ENCODE results near the gene STAMBPL1. TPM values are rescaled to one million over a fixed set of nuclear protein-coding genes. Genes with fewer than 3 reads are reported as not detected.
A peak's percentile ranks its signal among the peaks of the same experiment; 100 is the strongest.

STAMBPL1 gene
- total RNA-seq, 1 experiment from 2014 or later = 0.54 TPM

DNA sequence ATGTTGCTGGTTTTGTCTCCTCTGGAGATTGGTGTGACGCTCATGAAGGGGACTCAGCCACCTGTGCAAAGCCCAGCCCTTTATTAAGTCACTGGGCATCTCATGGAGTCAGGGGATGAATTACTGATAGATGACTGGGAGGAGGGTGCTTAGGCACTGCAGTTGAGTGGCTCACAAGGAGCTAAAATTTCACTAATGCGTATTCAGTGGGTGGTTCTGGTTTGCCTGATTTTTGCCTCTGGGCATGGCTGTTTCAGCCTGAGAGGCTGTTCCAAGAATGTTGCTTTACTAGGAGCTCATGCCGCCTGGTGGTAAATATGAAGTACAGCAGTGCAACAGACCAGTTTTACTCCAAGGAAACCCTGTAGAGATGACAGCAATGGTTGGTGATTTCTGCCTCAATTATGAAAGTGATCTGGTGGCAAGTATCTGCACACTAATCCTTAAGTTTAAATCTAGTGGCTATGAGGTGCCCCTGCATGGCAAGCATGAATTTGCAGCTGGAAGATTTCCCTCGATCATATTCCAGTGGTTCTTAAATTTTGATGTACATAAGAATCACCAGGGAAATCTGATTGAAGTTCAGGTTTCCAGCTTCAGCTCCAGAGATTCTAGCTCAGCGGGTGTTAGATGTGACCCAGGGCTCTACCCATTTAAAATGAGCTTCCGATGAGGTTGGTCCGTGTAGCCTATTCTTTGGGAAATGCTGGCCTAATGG, 52.7 kb downstream of the STAMBPL1 start:
- Mint-ChIP-seq H3K36me3 (ENCODE audit: insufficient read depth, unreplicated experiment) (no peaks in the 10 kb centered on the region), H3K4me3 (ENCODE audit: unreplicated experiment) (no peak overlapping the region), H3K9me3 (ENCODE audit: unreplicated experiment) (no peaks in the 10 kb centered on the region), H3K27me3 (ENCODE audit: insufficient read depth, unreplicated experiment) (peaks cover 2% of the 10 kb centered on the region), H3K27ac (ENCODE audit: unreplicated experiment) (no peak overlapping the region), H3K4me1 (ENCODE audit: low read depth, unreplicated experiment) (no peaks in the 10 kb centered on the region)
- peak; percentile 69 to 70 for DNase-seq
- Histone ChIP-seq H3K4me1 (peaks cover 5% of the 10 kb centered on the region; the same call in 1 of the 2 replicates), H3K4me3 (ENCODE audit: low read depth, low read length) (no peak overlapping the region), H3K9me3 (no peaks in the 10 kb centered on the region), H3K36me3 (ENCODE audit: control insufficient read depth, insufficient read depth, low read length) (no peaks in the 10 kb centered on the region), H3K27me3 (replicated peaks; ENCODE audit: control insufficient read depth, insufficient read depth, low read length) (no peaks in the 10 kb centered on the region)
- TF ChIP-seq, protein P1, sequence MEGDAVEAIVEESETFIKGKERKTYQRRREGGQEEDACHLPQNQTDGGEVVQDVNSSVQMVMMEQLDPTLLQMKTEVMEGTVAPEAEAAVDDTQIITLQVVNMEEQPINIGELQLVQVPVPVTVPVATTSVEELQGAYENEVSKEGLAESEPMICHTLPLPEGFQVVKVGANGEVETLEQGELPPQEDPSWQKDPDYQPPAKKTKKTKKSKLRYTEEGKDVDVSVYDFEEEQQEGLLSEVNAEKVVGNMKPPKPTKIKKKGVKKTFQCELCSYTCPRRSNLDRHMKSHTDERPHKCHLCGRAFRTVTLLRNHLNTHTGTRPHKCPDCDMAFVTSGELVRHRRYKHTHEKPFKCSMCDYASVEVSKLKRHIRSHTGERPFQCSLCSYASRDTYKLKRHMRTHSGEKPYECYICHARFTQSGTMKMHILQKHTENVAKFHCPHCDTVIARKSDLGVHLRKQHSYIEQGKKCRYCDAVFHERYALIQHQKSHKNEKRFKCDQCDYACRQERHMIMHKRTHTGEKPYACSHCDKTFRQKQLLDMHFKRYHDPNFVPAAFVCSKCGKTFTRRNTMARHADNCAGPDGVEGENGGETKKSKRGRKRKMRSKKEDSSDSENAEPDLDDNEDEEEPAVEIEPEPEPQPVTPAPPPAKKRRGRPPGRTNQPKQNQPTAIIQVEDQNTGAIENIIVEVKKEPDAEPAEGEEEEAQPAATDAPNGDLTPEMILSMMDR (IDR thresholded peaks at IDR 0.05; ENCODE audit: insufficient read depth in 1 of 2, low read depth in 1 of 2, low read length in 1 of 2, severe bottlenecking in 1 of 2, unreplicated experiment in 1 of 2) = peak; percentile 75 to 87
- intact Hi-C loops (cut with micrococcal nuclease; ENCODE audit: unreplicated experiment) = loop anchor here (1.0 kb wide), 5 partner anchors 35 to 367 kb away; partner anchors contain the start of gene STAMBPL1
- ChIA-PET POLR2A (no interaction called here), CTCF (interaction anchor here (0.6 to 2.3 kb wide), 16 partner anchors 11 to 879 kb away, joined by 3 to 19 read pairs (median 4); partner anchors contain the start of genes ANKRD22 and FAS)
- BruUV-seq (replicated peaks) = no TSS peak

DNA sequence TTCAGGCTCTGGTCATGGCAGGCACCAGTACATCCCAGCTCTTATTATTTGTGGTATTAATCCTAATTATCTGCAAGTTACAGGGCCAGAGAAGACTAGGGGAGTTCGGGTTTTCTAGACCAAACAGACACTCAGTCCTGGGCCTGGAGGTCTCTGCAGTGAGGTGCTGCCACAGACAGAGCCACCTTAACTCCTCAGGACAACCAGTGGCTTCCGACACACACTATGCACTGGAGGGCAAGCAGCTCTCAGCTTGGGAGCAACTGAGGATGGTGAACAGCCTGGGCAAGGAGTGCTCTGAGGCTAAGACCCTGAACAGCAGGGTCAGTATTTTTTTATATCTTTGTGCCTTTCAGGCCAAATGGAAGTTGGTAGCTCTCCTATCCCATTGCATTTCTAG, 53.5 kb downstream of the STAMBPL1 start:
- Mint-ChIP-seq H3K27me3 (ENCODE audit: insufficient read depth, unreplicated experiment) (peaks cover 2% of the 10 kb centered on the region), H3K4me3 (ENCODE audit: unreplicated experiment) (no peak overlapping the region)
- no peaks in the 10 kb centered on the region for H3K36me3 ChIP-seq (ENCODE audit: control insufficient read depth, insufficient read depth, low read length)

More for the DNA sequence above, 53.5 kb downstream of the STAMBPL1 start:
- intact Hi-C loops (cut with micrococcal nuclease; ENCODE audit: unreplicated experiment) = no loop called here
- H3K4me1 Mint-ChIP-seq (ENCODE audit: low read depth, unreplicated experiment) = no peaks in the 10 kb centered on the region
- H3K27ac Mint-ChIP-seq (ENCODE audit: unreplicated experiment) = no peak overlapping the region
- H3K9me3 Mint-ChIP-seq (ENCODE audit: unreplicated experiment) = no peaks in the 10 kb centered on the region
- no peak for DNase-seq
- H3K9me3 ChIP-seq = no peaks in the 10 kb centered on the region
- H3K4me3 ChIP-seq (ENCODE audit: low read depth, low read length) = no peak overlapping the region
- ChIA-PET POLR2A (no interaction called here), CTCF (interaction anchor here (0.8 to 2.3 kb wide), 4 partner anchors 82 to 368 kb away, joined by 3 to 19 read pairs (median 4); partner anchors contain the start of gene ANKRD22)
- no peaks in the 10 kb centered on the region for H3K27me3 ChIP-seq (replicated peaks; ENCODE audit: control insufficient read depth, insufficient read depth, low read length)
- TF ChIP-seq, protein P1 (IDR thresholded peaks at IDR 0.05; ENCODE audit: insufficient read depth in 1 of 2, low read depth in 1 of 2, low read length in 1 of 2, severe bottlenecking in 1 of 2, unreplicated experiment in 1 of 2) = no peak
- BruUV-seq (replicated peaks) = no TSS peak
- no peaks in the 10 kb centered on the region for H3K36me3 Mint-ChIP-seq (ENCODE audit: insufficient read depth, unreplicated experiment)
- peaks cover 5% of the 10 kb centered on the region; the same call in 1 of the 2 replicates for H3K4me1 ChIP-seq

All from Caco-2 (cell line).